Stimulated activated CD8-positive, alpha-beta memory T cell treated with anti-CD3 and anti-CD28 coated beads, Interleukin-4, amount 100 ng/mL, for 48 hours (primary cell): Measurements from ENCODE around the gene TRERF1.
"Not testable (repeated sequence)": the region's sequence is repeated elsewhere in the genome, so short reads cannot be mapped to it uniquely, and the experiment has no call there.

Experiments
- DNase-seq: peaks from one replicate; pipeline ENCODE4 v3.0.0-alpha.2; 2020

The TRERF1 gene

DNA sequence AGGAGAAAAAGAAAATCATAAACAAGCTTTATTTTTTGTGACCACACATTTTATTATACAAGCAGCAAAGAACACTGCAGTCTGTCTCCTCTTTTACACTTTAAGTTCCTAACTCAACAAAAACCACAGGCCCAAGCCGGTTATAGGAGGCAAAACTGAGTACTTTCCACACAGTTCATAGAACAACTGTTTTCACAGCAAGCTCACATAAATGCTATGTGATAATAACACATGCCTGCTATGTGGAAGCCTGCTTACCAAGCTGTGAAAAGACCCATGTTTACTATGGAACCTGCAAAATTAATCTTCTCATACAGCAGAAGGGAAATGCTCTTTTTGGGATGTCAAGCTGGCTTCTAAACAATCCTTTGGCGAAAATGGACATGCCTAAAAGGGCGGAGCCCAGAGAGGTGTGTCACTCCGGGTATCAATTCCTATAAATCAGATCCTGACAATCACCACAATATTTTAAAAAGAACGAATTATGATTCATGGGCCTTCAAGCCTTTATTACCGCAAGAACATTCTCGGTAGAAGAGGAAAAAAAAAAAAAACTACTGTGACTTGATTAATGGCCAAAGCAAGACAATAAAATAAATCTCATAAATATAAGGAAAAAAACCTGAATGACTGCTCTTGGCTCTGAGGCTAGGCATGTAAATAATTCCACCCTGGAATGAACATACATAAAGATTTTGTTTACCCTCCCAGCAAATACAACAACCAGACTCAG lies 2.6 kb downstream of the TRERF1 start:
- no peak for DNase-seq

GRCh38 chr6:42448391-42448790 lies 3.3 kb downstream of the TRERF1 start:
- DNase-seq = no peak

DNA sequence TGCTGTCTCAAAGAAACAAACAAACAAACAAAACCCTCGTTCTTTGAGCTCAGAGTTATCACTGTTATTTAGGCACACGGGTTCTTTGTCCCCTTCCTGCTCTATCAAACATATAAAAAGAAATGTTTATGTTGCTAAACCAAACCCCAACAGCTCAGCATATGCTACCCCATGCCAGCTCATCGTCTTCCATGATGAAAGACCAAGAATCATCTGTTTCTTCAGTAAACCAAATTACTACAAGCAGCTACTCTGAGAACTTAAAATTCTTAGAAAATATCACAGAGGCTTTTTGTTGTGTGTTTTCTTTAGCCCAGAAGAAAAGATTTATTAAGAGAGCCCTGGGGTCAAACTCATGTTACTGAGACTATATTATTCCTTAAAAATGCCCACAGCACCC lies 4.7 kb downstream of the TRERF1 start:
- DNase-seq = no peak

GRCh38 chr6:42446370-42446769 lies 5.4 kb downstream of the TRERF1 start:
- no peak for DNase-seq

DNA sequence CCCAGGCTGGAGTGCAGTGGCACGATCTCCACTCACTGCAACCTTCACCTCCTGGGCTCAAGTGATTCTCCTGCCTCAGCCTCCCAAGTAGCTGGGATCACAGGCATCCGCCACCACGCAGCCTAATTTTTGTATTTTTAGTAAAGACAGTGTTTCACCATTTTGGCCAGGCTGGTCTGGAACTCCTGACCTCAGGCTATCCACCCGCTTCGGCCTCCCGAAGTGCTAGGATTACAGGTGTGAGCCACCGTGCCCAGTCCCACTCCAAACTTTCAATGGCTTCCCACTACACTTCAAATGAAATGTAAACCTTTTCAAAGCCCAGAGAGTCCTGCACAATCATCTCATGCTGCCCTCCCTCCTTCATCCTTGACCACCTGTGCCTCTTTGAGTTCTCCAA lies 5.8 kb downstream of the TRERF1 start:
- DNase-seq = not testable (repeated sequence)

- DNase-seq = no peak
Observed at GRCh38 chr6:42443312-42444060, 8.2 kb downstream of the TRERF1 start.

GRCh38 chr6:42441697-42442081 lies 10.0 kb downstream of the TRERF1 start:
- no peak for DNase-seq

GRCh38 chr6:42440778-42441696 lies 10.7 kb downstream of the TRERF1 start:
- no peak for DNase-seq

DNA sequence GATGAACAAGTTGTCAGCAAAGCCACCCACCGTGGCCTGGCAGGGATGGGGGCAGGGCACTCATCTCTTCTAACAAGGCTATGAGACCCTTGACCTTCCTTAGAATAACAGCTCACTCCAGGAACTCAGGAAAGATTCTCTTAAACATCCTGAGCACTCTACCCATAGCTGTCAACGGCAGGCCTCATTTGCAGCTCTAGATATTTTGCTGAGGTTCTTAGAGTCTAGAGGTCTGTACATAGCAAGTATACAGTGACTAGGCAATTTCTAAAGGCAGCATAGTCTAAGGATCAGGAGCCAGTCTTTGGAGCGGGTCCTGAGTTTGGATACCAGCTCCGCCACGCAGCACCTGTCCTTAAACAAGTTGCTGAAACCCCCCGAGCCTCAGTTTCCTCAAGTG lies 11.7 kb downstream of the TRERF1 start:
- no peak for DNase-seq

DNA sequence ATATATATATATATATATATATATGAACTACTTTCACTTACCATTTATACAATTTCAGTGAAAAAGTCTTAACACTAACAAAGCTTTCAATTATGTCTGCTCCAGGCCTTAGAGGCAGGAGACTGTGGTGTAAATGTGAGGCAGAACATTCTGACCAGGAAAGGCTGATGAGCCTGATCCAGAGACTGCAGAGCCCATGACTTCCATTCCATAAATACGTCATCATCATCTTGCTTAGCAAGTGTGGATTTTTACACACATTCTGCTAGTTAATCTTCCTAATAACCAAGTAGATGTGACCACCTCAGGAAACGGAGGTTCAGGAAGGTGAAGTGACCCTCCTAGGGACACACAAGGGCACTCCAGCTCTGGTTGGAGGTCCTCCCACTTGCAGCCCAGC lies 14.9 kb downstream of the TRERF1 start:
- no peak for DNase-seq

GRCh38 chr6:42434237-42434636 lies 17.5 kb downstream of the TRERF1 start:
- DNase-seq = no peak

- no peak for DNase-seq
Observed at GRCh38 chr6:42433409-42433808, 18.3 kb downstream of the TRERF1 start.

DNA sequence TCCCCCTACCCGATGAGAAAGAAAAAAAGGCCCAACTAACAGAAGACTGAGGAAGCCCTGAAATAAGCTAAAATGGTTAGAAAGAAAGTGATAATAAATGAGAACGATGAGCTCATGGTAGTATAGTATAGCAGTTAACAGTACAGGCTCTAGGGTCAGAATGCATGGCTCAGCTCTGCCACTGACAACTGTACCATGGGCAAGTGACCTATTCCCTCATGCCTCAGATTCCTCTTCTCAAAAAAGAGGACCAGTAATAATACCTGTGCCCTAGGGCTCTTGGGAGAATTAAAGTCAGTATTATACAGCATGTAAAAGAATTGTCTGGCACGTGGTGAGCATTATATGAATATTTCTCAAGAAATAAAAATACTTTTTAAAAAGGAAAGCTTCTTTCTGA lies 19.8 kb downstream of the TRERF1 start:
- no peak for DNase-seq

- DNase-seq = no peak
Observed at GRCh38 chr6:42431356-42431755, 20.4 kb downstream of the TRERF1 start.

DNA sequence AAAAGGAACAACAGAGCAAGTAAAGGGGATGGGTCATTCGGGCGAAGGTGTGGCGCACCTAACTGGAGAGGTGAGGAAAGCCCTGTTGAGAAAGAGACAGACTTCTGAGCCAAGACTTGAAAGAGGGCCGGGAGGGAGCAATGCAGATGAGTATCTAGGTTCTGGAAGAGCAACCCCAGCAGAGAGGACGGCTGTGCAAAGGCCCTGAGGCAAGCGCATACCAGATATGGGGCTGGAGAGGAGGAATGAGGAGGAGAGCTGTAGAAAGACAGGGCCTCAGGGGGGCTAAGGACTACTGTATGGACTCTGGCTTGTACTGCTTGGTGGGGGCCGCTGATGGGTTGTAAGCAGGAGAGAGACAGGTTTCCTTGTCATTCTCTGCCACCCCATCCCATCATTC lies 21.9 kb downstream of the TRERF1 start:
- DNase-seq = no peak

GRCh38 chr6:42429042-42429585 lies 22.6 kb downstream of the TRERF1 start:
- DNase-seq = no peak

DNA sequence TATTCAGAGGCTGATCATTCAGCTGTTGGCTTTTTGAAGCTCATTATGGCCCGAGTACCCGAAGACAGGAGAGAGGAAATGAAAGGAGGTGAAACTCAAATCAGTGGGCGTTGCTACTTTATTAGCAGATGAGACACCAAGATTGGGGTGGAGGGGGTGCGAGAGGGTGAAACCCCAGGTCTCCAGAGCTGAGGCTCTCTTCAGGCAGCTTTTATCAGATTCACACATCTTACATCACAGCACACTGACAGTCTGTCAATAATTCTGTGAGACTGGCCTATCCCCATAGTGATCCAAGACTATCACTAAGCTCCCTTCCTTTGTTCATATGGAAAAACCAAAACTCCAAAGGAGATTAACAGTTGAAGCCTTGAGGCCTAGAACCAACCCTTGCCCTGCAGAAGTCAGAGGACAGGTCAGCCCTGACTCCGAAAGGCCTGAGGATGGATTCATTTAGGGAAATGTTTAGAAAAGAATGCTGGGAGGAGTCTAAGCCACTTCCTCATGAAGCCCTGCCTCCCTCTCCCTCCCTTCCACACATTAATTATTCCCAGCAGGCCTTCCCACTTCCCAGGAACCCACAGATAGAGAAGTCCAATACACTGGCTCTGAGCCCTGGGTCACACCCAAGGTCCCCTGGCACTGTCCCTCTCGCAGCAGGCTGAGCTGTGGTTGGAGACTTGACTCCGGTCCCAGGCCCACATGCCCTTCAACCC lies 23.2 kb downstream of the TRERF1 start:
- DNase-seq = peak; percentile 54

DNA sequence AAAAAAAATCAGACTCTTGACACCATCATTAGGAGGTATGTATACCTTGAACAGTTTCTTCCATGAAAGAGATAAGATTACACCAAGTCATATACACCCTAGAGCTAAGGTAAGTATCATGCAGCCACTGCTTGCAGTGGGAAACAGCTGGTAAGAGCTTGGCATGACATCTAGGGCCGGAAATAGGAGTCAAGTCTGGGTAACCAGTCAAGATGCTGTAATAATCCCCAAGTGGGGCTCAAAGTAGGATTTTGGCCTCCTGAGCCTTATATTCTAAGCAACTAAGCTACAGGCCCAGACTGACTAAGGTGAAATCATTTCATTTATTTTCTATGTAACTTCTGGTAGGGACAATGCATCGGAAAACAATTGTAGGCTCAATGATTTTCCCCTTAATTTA lies 23.9 kb downstream of the TRERF1 start:
- DNase-seq = no peak

DNA sequence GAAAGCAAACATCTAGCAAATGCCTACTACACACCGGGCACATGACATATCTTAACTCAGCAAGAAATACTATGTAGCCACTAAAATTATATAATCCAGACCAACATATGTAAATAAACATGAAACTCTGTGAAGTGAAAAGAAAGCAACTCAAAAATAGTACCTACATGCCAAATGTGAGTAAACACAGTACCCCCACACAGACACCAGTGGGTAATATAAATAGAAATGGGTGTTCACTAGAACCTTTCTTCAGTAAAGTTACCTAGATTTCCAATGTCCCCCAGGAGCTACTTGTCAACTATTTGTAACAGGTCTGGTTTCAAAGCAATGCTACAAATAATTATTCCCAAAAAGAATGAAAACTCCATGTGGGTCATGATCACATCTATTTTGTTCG lies 25.5 kb downstream of the TRERF1 start:
- no peak for DNase-seq

DNA sequence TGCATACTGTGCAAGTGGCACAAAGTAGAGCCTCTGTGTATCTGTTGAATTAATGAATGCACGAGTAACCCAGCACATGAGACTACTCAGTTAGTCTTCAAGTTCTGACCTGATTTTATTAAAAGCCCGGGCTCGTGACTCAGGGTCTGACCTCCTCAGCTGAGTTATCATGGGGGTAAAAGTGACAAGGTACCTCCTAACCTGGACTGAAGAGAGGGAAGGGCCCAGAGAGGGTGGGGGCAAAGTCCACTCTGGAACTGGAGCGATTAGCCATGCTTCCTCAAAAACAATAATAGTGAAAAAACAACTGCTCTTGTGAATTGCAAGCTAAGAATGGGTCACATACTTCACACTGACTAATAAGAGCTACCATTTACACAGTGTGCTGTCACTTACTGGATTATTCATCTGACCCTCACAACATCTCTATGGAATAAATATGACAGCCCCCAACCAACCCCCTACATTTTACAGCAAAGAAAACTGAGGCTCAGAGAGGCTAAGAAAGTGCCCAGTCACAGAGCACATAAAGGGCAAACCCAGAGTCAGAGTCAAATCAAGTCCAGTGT lies 26.7 kb downstream of the TRERF1 start:
- no peak for DNase-seq

GRCh38 chr6:42423244-42423643 lies 28.5 kb downstream of the TRERF1 start:
- DNase-seq = peak; percentile 69

DNA sequence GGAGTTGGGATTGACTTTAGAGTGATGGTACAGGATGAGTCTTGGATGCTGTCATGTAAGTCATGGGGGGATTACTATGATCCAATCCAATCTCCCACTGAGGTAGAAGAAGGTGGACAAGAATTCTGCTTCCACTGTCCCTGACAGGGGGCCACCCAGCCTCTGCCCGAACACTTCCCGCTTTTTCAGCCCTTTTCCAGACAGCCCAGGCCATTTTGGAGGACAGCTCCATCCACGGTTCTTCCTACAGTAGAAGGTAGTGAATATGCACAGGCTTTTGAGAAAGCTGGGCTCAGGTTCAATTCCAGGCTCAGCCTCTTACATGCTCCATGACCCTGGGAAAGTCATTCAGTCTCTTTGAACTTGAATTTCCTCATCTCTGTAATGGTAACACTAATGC lies 31.0 kb downstream of the TRERF1 start:
- peak; percentile 13 for DNase-seq
